CD4-positive, alpha-beta T cell treated with Interleukin-12 subunit alpha and Interleukin-12 subunit beta, for 1 hour (primary cell): ENCODE results near the gene SERPINA1.

Experiments
- DNase-seq: peaks from one replicate; pipeline ENCODE4 v3.0.0-alpha.2; 2020

The SERPINA1 gene

DNA sequence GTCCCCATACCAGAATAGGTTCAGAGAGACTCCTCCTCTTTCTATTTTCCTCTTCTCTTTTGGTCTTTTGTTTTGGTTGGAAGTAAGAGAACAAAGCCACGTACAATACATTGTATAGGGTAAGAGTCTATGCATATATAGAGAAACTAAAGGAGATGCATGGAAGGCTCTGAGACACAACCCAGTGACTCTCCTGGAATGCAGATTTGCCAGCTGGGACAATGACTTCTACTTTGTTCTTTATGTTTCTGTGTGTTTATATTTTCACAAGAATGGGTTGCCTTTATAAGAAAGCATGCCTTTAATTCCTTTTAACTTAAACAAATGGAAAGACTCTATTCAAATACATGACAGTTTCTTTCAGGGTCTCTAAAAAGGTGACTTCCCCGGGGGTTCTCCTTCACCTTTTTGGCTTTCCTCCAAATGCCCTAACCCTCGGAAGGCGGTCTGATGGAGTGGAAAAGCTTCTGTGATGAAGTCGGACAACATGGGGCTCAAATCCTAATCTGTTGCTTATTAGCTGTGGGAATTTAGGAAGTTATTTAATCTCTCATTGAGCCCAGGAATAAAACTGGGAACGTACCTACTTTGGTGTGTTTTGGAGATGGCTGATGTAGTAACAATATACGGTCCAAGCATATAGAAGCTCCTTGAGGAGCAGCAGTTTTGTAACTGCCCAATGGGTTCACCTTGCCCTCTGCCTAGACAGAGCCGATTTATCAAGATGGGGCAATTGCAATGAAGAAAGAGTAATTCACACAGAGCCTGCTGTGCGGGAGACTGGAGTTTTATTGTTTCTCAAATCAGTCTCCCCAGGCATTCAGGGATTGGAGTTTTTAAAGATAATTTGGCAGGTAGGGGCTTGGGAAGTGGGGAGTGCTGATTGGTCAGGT is 9.1 kb upstream of the SERPINA1 start:
- no peak for DNase-seq

DNA sequence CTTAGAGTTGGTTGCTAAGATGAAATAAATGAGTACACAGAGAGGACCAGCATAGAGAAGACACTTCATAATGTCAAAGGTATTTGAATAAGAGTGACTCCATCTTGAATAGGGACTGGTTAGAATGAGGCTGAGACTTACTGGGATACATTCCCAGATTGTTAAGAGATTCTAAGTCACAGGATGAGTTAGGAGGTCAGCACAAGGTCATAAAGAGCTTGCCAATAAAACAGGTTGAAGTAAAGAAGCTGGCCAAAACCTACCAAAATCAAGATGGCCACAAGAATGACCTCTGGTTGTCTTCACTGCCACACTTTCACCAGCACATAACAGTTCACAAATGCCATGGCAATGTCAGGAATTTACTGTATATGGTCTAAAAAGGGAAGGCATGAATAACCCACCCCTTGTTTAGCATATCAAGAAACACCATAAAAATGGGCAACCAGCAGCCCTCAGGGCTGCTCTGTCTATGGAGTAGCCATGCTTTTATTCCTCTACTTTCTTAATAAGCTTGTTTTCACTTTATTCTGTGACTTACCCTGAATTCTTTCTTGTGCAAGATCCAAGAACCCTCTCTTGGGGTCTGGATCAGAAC is 8.3 kb upstream of the SERPINA1 start:
- no peak for DNase-seq

DNA sequence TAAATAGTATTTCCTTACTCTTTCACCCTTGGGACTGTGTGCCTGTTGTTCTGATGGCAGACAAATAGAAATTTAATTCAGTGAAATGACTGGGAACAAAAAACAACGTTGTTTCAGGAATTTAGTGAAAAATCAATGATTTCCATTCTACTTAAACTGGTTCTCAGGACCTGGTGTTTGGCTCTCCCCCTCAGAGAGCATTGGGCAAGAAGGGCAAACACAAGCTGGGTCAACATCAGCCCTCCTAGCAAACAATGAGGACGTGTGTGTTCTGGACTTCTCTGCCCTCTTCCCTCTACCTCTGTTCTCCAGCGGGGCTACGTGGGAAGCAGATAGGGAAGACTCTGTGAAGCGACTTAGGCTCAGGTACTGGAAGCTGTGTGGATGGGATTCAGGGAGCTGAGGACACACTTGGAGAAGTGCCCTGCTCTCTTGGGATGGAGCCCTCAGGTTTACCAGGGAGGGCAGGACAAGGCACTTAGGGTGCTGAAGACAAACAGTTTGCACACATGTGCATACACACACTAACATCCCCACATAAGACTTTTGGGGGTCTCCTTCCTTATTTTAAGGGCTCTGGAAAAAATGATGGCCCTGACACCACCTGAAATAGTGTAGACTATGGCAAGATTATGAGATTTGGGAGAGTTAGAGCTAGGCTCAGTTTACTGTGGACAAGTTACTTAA is 7.6 kb upstream of the SERPINA1 start:
- no peak for DNase-seq

DNA sequence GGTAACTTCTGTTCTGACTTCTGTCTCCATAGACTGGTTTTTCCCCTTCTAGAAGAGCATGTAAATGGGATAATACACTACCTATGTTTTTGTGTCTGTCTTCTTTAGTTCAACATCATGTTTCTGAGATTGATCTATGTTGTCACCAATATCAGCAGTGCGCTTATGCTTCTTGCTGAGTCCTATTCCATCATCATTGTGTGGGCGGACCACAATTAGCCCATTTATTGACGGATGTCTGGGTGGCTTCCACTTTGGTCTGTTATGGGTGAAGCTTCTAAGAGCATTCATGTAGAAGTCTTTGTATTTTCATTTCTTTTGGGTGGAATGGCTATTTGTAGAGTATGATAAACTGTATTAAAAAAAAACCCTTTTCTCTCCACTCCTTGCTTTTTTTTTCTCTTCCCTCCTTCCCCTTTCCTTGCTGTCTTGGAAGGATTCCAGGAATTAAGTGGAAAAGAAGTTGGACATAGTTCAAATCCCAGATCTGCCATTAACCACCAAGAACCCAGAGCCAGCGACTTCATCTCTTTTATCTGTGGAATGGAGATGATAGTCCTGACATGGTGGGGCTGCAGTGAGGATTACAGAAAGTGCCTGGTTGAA is 7.0 kb upstream of the SERPINA1 start:
- DNase-seq: no peak

DNA sequence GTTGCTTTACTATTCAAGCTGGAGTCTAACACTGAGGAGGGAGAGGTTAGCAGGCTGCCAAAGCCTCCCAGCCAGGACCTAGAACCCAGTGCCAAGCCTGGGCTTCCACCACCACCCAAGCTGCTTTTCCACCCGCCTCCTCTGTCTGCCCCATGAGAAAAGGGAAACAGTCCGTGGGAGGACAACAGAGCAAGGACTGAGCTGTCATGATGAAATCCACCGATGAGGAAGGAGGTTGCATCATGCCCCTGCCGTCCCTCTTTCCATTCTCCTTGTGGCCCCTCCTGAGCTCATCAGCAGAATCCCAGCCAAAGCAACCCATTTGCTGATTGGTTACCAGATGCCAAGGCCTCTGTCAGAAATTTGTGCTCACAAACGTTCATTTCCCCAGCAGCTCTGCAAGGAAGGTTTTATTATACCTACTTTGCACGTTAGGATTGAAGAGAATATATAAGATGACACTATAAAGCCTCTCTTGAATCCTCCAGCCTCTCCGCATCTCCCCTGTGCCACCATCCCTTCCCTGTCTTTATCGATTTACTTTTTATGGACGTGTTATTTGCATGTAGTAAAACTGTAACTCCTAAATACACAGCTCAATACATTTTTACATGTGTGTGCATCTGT is 6.3 kb upstream of the SERPINA1 start:
- peak; percentile 8 for DNase-seq

DNA sequence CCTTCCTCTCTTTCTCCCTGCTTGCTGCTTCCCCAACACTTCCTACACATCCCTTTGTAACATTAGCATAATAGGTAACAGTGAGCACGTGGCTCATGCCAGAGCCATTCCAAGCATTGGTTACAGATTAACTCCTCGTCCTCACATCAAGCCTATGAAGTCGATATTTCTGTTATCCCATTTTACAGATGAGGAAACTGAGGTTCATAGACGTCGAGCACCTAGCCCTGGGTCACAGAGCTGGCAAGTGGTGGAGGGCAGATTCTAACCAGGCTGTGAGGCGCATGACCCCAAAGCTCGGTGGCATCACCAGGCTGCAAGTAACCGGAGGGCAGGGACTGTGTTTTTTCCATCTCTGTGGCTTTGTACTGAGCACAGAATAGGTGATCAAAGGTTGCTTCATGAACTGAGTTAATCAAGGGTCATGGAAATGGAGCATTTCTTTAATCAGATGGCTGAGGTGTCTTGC is 5.7 kb upstream of the SERPINA1 start:
- no peak for DNase-seq

DNA sequence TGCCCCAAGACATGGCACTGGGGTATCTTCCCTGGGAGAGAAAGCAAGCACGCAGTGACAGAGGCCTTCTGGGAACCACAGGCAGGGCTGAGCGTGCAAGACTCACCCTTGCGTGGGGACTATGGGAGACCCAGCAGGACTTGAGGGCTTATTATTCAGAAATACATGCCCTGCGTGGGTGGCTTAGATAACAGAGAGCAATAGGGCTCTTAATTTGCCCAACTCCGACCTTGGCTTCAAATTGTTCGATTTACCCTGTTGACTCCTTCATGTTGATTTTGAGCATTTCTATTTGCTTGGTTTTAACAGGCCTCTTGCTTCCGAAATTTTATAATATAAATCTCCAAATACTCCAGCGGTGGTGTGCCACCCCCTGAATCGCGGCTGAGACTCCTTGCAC is 5.1 kb upstream of the SERPINA1 start:
- DNase-seq: no peak

DNA sequence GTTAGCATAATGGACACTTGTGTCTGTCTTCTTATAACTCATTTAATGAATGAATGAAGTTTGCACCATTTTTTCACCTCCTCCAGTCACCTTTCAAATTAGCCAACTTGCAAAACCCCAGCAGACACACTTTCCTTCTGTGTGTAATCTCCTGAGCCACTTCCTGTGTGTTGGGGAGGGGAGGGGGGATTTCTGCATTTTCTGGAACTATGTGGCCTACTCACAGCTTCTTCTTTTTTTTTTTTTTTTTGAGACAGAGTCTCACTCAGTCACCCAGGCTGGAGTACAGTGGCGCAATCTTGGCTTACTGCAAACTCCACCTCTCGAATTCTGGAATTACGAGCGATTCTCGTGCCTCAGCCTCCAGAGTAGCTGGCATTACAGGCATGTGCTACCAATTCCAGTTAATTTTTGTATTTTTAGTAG is 4.1 kb upstream of the SERPINA1 start:
- DNase-seq: peak; percentile 42

DNA sequence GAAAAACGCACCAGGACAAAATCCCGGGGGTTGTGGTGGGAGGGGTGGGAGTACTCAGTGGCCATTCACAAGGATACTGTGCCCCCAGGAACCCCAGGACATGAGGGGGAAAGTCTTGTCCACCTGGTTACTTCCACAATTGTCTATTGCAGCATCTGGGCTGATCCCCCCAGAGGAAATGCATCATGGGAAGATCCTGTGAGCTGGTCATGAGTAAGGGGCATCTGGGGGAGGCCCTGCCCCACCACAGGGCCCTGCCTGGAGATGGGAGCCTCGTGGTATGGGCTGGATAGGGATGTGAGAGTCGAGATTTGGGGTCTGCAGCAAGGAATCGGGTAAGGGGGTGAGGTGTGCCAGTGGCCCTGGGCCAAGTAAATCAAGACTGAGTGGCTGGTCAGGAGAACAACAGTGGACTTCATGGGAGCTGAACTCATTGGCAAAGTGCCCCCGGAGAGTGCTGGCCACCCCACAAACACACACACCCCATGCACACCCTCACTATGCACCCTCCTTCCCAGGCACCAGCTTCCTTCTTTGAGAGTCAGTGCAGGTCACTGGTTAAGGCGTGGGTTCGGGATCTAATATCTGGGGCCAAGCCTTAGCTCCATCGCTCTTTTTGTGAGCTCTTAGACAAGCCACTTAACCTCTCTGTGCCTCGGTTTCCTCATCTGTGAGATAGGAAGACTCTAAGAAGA is 3.0 kb upstream of the SERPINA1 start:
- no peak for DNase-seq

DNA sequence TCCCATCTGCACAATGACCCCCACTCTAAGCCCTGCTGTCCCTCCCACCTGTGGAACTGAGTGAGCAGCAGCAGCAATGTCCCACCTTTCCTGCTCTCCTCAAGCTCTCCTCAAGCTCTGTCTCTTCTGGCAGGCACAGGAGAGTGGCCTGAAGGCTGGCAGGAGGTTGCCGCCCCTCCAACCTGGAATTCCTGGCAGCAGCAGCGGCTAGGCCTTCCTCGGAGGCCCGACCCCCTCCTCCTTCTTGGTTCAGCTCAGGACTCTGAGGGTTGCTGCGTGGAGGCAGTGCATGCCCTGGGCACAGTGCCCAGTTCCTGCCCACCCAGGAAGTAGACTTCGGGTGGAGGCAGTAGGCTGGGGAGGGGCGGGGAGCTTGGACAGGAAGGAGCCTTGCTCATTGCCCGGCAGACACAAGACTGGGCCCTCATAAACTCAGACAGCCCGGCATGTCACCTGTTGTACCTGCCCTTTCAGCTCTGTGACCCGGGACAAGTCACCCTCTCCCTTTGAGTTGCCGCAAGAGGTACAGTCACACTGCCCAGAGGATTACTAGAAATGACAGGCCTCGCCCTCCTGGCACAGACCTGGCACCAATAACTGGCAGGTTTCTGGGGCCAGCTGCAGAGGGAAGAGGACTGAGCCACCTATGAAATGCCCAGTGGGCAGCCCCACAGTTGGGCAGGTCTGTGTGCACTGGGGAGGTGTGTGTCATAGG is 2.1 kb upstream of the SERPINA1 start:
- no peak for DNase-seq

DNA sequence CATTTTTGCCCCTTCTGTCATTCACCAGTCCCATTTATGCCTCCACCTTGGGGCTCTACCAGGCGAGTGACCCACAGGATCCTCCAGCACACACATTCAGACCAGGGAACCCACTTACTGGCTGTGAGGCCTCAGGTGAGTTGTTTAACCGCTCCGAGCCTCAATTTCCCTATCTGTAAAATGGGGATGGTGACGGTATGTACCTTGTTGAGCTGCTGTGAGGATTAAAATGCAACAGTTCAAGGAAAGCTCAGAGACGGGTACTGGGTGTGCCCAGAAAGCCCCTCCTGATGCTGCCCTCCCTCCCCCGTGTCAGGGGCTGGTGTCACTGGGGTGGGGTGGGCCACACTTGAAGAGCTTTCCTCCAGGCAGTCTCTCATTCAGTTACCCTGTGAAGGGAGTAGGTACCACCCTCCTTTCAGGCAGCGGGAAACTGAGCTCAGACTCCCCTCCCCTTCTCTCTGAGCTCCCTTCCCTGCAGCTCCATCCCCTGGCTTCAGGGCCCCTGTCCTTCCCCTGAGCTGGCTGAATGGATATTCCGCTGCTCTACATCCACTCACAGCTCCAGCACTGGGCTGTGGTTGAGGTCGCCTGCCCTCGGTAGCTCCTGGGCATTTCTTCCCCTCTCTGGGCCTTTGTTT is 1.4 kb upstream of the SERPINA1 start:
- DNase-seq: no peak

DNA sequence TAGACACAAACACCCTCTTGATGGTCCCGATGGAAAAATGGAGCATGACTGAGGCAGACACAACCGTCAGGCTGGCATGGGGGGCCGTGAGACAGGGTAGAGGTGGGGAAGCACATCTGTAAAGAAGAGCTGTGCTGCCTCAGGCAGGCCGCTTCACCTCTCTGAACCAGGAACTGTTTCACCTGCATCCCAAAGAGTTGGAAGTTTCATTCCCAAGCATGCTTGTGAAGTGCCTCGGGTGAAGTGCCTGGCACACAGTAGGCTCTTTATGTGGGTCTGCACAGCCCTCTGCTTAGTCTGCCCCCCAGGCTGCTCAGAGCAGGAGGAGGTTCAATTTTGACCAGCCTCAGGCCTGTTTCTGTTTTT is 685 bp upstream of the SERPINA1 start:
- DNase-seq: no peak

DNA sequence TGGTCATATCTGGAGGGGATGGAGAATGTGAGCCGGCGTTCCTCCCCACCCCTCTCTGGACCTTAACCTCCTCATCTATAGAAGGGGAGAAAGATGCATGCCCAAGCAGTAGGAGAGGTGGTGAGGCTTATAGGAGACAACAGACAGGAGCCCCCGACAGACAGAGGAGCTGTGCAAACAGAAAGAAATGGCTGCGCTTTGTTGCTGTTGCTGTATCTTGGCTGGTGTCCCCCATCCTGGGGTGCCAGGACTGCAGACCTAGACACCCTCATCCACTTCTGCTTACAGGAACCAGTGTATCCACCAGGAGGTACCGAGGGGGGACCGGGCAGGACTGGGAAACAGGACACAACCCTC is 397 bp downstream of the SERPINA1 start:
- no peak for DNase-seq

DNA sequence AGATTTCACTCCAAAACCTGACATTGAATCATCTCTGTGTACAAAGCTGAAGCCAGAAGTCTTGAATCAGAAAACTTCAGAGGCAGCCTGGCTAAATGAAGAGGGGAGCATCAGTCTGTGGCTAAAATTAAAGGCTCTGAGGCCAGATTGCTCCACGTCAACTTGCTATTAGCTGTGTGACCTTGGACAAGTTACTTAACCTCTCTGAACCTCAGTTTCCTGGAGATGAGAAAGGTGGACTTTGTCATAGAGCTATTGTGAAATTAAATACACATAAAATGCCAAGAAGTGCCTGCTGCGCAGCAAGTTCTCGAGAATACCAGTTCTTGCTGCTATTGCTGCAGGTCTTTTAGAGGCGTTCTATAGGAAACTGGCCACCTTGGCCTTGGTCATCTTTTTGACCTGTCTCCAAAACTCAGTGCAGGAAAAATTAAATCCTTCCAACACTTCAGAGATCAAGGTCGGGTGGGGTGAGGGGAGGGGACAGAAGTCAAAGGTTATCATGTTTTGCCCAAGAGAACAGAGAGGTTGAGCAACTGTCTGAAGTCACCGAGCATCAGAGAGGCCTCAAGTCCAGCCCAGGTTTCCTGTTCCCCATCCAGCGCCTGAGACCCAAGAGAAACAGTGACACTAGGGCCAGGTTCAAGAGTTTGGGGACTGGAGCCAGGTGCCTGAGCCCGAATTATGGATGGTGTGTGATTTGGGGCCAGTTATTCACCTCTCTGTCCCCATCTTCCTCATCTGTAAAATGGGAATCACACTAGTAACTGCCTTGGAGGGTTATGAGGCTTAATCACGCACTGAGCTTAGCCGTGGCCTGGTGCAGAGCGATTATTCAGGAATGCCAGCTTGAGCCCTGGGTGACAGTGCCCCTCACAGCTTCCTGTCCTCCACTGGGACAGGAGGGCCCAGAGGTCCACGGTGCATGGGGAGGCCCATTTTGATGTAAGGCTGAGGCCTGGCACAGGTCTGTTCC is 1.1 kb downstream of the SERPINA1 start:
- no peak for DNase-seq

DNA sequence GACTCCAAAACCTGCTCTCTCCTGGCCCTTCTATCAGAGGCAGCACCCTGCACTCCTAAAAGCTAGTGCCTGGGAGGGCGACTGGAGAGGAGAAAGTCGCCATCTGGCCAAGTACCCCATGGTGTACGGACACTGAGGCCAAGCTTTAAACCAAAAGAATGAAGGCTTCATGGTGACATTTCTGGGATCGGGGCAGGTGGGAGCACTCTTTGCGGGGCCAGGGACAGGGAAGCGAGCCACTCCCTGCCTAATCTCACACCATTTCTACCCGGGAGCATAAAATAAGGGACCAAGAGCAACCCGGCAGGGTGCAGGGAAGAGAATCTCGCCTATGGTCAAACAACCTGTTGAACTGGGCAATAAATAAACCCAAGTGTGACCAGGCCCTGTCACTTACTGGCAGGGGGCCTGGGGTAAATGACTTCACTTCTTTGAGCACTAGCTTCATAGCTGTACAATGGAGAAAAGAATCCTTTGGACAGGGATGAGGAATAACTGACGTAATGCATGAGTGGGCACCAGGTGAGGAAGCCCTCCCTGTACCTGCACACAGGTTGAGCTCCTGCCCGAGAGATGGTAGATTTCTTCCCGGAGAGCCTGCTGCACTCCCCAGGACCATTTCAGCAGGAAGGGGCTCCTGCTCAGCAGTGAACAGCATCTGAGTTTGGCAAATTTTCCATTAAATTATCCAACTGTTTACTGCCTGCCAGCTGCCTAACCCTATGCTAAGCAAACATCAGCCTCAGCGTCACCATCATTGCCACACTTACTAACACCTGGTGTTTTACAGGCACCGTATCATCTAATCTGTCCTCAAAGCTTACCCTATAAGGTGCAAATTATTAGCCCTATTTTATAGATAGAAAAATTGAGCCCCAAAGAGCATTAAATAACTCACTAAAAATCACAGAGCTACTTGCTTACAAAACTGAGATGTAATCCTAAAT is 2.0 kb downstream of the SERPINA1 start:
- no peak for DNase-seq

DNA sequence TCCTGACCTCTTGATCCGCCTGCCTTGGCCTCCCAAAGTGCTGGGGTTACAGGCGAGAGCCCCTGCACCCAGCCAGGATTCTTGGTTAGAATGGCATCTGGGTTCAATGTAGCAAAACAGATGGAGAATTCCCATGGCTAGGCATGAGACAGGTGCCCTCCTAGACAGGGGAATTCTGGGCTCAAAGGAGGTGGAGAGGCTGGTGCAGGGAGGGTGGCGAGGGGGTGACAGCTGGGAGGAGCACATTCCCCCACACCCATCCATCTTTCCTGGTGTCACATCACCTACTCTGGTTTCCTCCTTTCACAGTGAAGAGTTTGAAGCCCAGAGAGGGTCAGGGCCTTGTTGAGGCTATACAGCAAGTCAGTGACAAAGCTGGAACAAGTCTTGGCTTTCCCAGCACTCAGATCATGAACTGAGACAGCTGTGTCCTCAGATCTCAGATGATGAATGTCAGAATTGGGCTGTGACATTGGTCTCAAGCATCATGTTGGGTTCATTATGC is 2.8 kb downstream of the SERPINA1 start:
- DNase-seq: no peak

DNA sequence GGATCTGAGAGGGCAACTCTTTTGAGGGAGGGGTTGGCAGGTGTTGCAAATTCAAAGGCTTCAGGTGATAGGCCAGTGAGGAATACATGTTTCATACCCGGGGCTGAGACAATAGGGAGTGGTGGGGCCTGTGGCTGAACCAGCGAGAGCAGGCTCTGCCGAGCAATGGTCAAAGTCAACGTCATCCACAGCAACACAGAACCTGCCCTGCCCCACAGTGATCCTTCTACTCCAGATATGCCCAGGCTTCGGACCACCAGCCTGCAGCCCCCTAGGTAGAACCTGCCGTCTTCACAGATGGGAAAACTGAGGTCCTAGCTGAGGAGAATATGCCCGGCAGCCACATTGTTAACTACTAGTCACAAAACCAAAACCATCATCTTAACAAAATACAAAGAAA is 4.1 kb downstream of the SERPINA1 start:
- no peak for DNase-seq

DNA sequence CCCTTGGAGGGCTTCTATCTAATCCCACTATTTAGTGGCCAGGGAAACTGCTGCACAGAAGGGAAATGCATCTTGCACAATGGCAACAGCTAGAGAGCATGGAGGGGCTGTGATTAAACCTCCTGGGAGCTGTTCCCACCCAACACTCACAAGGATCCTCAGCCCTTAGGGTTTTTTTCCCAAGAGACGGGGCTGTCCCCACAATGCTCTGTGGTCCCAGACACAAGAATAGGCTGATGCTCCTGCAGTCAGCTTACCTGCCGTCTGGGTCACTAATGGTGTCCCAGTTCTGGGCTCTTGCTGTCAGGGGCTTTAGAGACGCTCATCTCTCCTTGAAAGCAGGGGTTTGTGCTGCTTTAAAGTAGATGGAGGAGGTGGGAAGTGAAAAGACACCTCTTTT is 4.6 kb downstream of the SERPINA1 start:
- DNase-seq: no peak
